Amniotic stem cell (primary cell): ENCODE data around the gene HPCAL1.

Experiments
- DNase-seq: peaks from one replicate; lab custom pipeline; 2025; lab: John Stamatoyannopoulos, UW

HPCAL1 gene

GRCh38 chr2:10466801-10467200 lies 164.1 kb downstream of the HPCAL1 start:
- DNase-seq: no peak

- no peak for DNase-seq
Observed at GRCh38 chr2:10467401-10467800, 164.7 kb downstream of the HPCAL1 start.

- no peak for DNase-seq
Observed at GRCh38 chr2:10469301-10469700, 166.6 kb downstream of the HPCAL1 start.

- no peak for DNase-seq
Observed at GRCh38 chr2:10469955-10470608, 167.4 kb downstream of the HPCAL1 start.

- DNase-seq: no peak
Observed at GRCh38 chr2:10471046-10471571, 168.4 kb downstream of the HPCAL1 start.

- DNase-seq: no peak
Observed at GRCh38 chr2:10471955-10472354, 169.3 kb downstream of the HPCAL1 start.

GRCh38 chr2:10473121-10473756 lies 170.5 kb downstream of the HPCAL1 start:
- no peak for DNase-seq

GRCh38 chr2:10475221-10475722 lies 172.6 kb downstream of the HPCAL1 start:
- DNase-seq: no peak

- no peak for DNase-seq
Observed at GRCh38 chr2:10475811-10476660, 173.3 kb downstream of the HPCAL1 start.

- DNase-seq: no peak
Observed at GRCh38 chr2:10476723-10477442, 174.2 kb downstream of the HPCAL1 start.
